HCT116 (cell line): ENCODE results near the gene GSC2. TPM values are rescaled to one million over a fixed set of nuclear protein-coding genes. Genes with fewer than 3 reads are reported as not detected.

Experiments
- ATAC-seq: fragments of 200-7000 bp; cut with Tn5 transposase; 2 replicates; pipeline ENCODE4 v1.9.1; 2020; ENCODE audit warnings: mild to moderate bottlenecking, moderate library complexity
- BruUV-seq: library from RNA; stranded (reverse); fragments of 400-500 nt; replicated peaks from 2 replicates; lab custom pipeline; 2021; lab: Mats Ljungman, UMichigan
- CTCF ChIA-PET: fragments of 300-600 bp; sonication (Branson Sonifier 250); formaldehyde crosslinking; loops from one replicate; lab custom pipeline; 2021; ENCODE audit warnings: antibody characterized with exemption; lab: Charles Lee
- POLR2A ChIA-PET: fragments of 300-600, 350-600 bp; sonication (Branson Sonifier 250); formaldehyde crosslinking; loops from one replicate; lab custom pipeline; 2021; ENCODE audit warnings: antibody characterized with exemption; lab: Charles Lee
- RAD21 ChIA-PET, 2 experiments: fragments of 300-600 bp; sonication (Branson Sonifier 250); formaldehyde crosslinking; loops; one replicate each; lab custom pipeline; 2023; ENCODE audit warnings: low total read pairs in 2 of 2; ENCODE audit not compliant: uncharacterized antibody in 2 of 2, unreplicated experiment in 2 of 2, low non-redundant PET in 1 of 2; lab: Charles Lee
- DNase-seq: peaks from one replicate; pipeline ENCODE4 v3.0.0-alpha.2; 2010; ENCODE audit warnings: low read depth, low spot score
- H2AFZ ChIP-seq: fragments of 200-600 bp; shearing (Covaris generic), sonication (generic); 2 replicates; pipeline ENCODE4 v1.6.1; 2017; ENCODE audit warnings: low read depth, mixed run types, mixed read lengths, antibody characterized with exemption, low read length; ENCODE audit not compliant: poor library complexity, severe bottlenecking
- H3K27ac ChIP-seq: 2 replicates; pipeline ENCODE4 v1.5.1; 2012; ENCODE audit warnings: low read depth, low read length
- H3K27me3 ChIP-seq: fragments of 200-600 bp; sonication (generic); 2 replicates; pipeline ENCODE4 v1.6.1; 2016; ENCODE audit warnings: mixed run types, low read length, mixed read lengths; ENCODE audit not compliant: insufficient read depth
- H3K36me3 ChIP-seq, 2 experiments: fragments of 200-500 bp in 1 of 2; fragments of 200-600 bp in 1 of 2; sonication (Bioruptor generic) in 1 of 2; sonication (generic) in 1 of 2; 2 replicates each; pipeline versions ENCODE4 v1.5.1 to v1.6.1; 2014 to 2016; ENCODE audit warnings: low read length in 2 of 2, inconsistent platforms in 1 of 2, mixed read lengths in 1 of 2, mixed run types in 1 of 2; ENCODE audit not compliant: insufficient read depth in 2 of 2, control insufficient read depth in 1 of 2
- H3K4me1 ChIP-seq, 2 experiments: fragments of 200-600 bp in 1 of 2; sonication (generic) in 1 of 2; 2 replicates each; pipeline versions ENCODE4 v1.5.1 to v1.6.1; 2012 to 2017; ENCODE audit warnings: low read length in 2 of 2, inconsistent platforms in 1 of 2, mild to moderate bottlenecking in 1 of 2, mixed read lengths in 1 of 2, mixed run types in 1 of 2, moderate library complexity in 1 of 2; ENCODE audit not compliant: insufficient read depth in 2 of 2, control insufficient read depth in 1 of 2
- H3K4me2 ChIP-seq: fragments of 200-600 bp; sonication (generic); 2 replicates; pipeline ENCODE4 v1.6.1; 2017; ENCODE audit warnings: mixed run types, low read length, mixed read lengths
- H3K4me3 ChIP-seq, 2 experiments: fragments of 200-600 bp in 1 of 2; sonication (generic) in 1 of 2; replicated peaks in 1 of 2; 2 replicates each; pipeline ENCODE4 v1.5.1; 2011 to 2016; ENCODE audit warnings: low read length in 2 of 2, control low read depth in 1 of 2, low read depth in 1 of 2, mild to moderate bottlenecking in 1 of 2, mixed read lengths in 1 of 2, mixed run types in 1 of 2
- H3K79me2 ChIP-seq: fragments of 200-600 bp; sonication (generic); 2 replicates; pipeline ENCODE4 v1.6.1; 2017; ENCODE audit warnings: mild to moderate bottlenecking, mixed run types, low read length, moderate library complexity, mixed read lengths; ENCODE audit not compliant: insufficient read depth
- H3K9ac ChIP-seq: fragments of 200-600 bp; sonication (generic); 2 replicates; pipeline ENCODE4 v1.6.1; 2016; ENCODE audit warnings: low read length, mixed read lengths
- H3K9me2 ChIP-seq: fragments of 200-600 bp; sonication (generic), shearing (Covaris generic); 2 replicates; pipeline ENCODE4 v1.6.1; 2017; ENCODE audit warnings: mixed run types, mild to moderate bottlenecking, moderate library complexity; ENCODE audit not compliant: insufficient read depth
- H3K9me3 ChIP-seq, 2 experiments: fragments of 200-500 bp in 1 of 2; fragments of 200-600 bp in 1 of 2; sonication (Bioruptor generic) in 1 of 2; sonication (generic) in 1 of 2; 2 replicates each; pipeline ENCODE4 v1.6.1; 2014 to 2017; ENCODE audit warnings: low read length in 2 of 2, mixed read lengths in 2 of 2, inconsistent platforms in 1 of 2, low read depth in 1 of 2, mild to moderate bottlenecking in 1 of 2, mixed run types in 1 of 2, moderate library complexity in 1 of 2; ENCODE audit not compliant: control insufficient read depth in 1 of 2, insufficient read depth in 1 of 2
- H4K20me1 ChIP-seq: fragments of 200-600 bp; sonication (generic), shearing (Covaris generic); 2 replicates; pipeline ENCODE4 v1.6.1; 2017; ENCODE audit warnings: mixed run types, mild to moderate bottlenecking, moderate library complexity; ENCODE audit not compliant: insufficient read depth
- CBX3 ChIP-seq: IDR thresholded peaks from 2 replicates; pipeline ENCODE4 v1.6.1; 2012; ENCODE audit warnings: low read depth
- JUND ChIP-seq: IDR thresholded peaks from 2 replicates; pipeline ENCODE4 v1.6.1; 2012
- POLR2AphosphoS5 ChIP-seq: IDR thresholded peaks from 2 replicates; pipeline ENCODE4 v1.6.1; 2011; ENCODE audit warnings: mild to moderate bottlenecking, low read depth, low read length, moderate library complexity
- SIN3A ChIP-seq: IDR thresholded peaks from 2 replicates; pipeline ENCODE4 v1.6.1; 2012; ENCODE audit warnings: low read depth
- ZFX ChIP-seq: fragments of 450-650 bp; IDR thresholded peaks from 2 replicates; pipeline ENCODE4 v1.6.1; 2017
- intact Hi-C: fragments of 100-400 bp; cut with micrococcal nuclease; formaldehyde crosslinking; loops from 2 replicates; pipeline ENCODE4 v1.10.0; 2022
- total RNA-seq: library from RNA; stranded (reverse); gene quantifications from one replicate; pipeline ENCODE4 v1.2.1, GENCODE V29; 2021; ENCODE audit not compliant: unreplicated experiment
- TF ChIP-seq, protein P1 (sequence below), 3 experiments: fragments of 200-600 bp in 1 of 3; sonication (generic) in 1 of 3; IDR thresholded peaks in 2 of 3; conservative IDR thresholded peaks in 1 of 3; 2 replicates each; pipeline ENCODE4 v1.5.1; 2012 to 2017; ENCODE audit warnings: low read depth in 2 of 3, low read length in 2 of 3, antibody characterized with exemption in 1 of 3, borderline replicate concordance in 1 of 3, control low read depth in 1 of 3, mild to moderate bottlenecking in 1 of 3, mixed read lengths in 1 of 3, mixed run types in 1 of 3, moderate library complexity in 1 of 3; ENCODE audit not compliant: insufficient read depth in 1 of 3
- TF ChIP-seq, protein P2 (sequence below): IDR thresholded peaks from 2 replicates; pipeline ENCODE4 v1.6.1; 2012

The GSC2 gene
- total RNA-seq, 1 experiment from 2014 or later, result not detected

GRCh38 chr22:19120829-19121630, 29.1 kb downstream of the GSC2 start:
- intact Hi-C loops, result loop anchor here (5.0 kb wide), 1 partner anchor 356 kb away; the partner anchor contains the start of genes CDC45 and UFD1
- CTCF ChIA-PET, result no interaction called here
- DNase-seq, result peak; percentile 27
- Histone ChIP-seq H3K4me3 (peak overlapping the region; percentile 86 to 95), H3K27ac (peak overlapping the region; percentile 76), H2AFZ (no peak overlapping the region), H3K9ac (peak overlapping the region; percentile 90), H3K27me3 (no peaks in the 10 kb centered on the region), H3K4me2 (peak overlapping the region; percentile 79), H3K9me3 (no peaks in the 10 kb centered on the region), H3K9me2 (no peaks in the 10 kb centered on the region), H3K79me2 (peaks cover 61% of the 10 kb centered on the region), H3K4me1 (peaks cover 10 to 23% of the 10 kb centered on the region in 2 experiments), H3K36me3 (0 out of 4 replicates have a peak, but pooled peaks cover 0 to 4% of the 10 kb centered on the region in 2 experiments), H4K20me1 (0 out of 2 replicates have a peak, but pooled peaks cover 3% of the 10 kb centered on the region)
- TF ChIP-seq JUND, result no peak; the same call in 1 of the 2 replicates
- no peak for TF ChIP-seq SIN3A
- TF ChIP-seq CBX3, result no peak
- TF ChIP-seq, protein P1, sequence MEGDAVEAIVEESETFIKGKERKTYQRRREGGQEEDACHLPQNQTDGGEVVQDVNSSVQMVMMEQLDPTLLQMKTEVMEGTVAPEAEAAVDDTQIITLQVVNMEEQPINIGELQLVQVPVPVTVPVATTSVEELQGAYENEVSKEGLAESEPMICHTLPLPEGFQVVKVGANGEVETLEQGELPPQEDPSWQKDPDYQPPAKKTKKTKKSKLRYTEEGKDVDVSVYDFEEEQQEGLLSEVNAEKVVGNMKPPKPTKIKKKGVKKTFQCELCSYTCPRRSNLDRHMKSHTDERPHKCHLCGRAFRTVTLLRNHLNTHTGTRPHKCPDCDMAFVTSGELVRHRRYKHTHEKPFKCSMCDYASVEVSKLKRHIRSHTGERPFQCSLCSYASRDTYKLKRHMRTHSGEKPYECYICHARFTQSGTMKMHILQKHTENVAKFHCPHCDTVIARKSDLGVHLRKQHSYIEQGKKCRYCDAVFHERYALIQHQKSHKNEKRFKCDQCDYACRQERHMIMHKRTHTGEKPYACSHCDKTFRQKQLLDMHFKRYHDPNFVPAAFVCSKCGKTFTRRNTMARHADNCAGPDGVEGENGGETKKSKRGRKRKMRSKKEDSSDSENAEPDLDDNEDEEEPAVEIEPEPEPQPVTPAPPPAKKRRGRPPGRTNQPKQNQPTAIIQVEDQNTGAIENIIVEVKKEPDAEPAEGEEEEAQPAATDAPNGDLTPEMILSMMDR (IDR thresholded peaks at IDR 0.05 in 2 of 3, conservative IDR thresholded peaks at IDR 0.05 in 1 of 3; ENCODE audit: borderline replicate concordance in 1 of 3, insufficient read depth in 1 of 3, low read depth in 2 of 3, low read length in 2 of 3), result no peak
- no peak for TF ChIP-seq ZFX
- no peak for TF ChIP-seq POLR2AphosphoS5
- TF ChIP-seq, protein P2, sequence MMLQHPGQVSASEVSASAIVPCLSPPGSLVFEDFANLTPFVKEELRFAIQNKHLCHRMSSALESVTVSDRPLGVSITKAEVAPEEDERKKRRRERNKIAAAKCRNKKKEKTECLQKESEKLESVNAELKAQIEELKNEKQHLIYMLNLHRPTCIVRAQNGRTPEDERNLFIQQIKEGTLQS, result no peak
- POLR2A ChIA-PET, result interaction anchor here (1.5 kb wide), 1 partner anchor 10 kb away, joined by 6 read pairs; no protein-coding TSS in a partner anchor
- BruUV-seq, result TSS peak; percentile 60
- ATAC-seq, result peak; percentile 59
- RAD21 ChIA-PET, result no interaction called here
